ENCODE data around the gene MARCHF11. TPM values are rescaled to one million over a fixed set of nuclear protein-coding genes. Genes with fewer than 3 reads are reported as not detected.

MARCHF11 gene
- total RNA-seq (ENCODE audit: unreplicated experiment), result 1.5 TPM
- long read RNA-seq, result 0 reads

GRCh38 chr5:16179511-16179935 lies at the start of gene MARCHF11:
MARCHF11 (minus strand) TSS chr5:16179791; CDS start chr5:16179575, 216 bp downstream.
- Mint-ChIP-seq H3K9me3 (ENCODE audit: unreplicated experiment) (peaks cover 4% of the 10 kb centered on the region), H3K27ac (ENCODE audit: unreplicated experiment) (no peak within 1 kb of the TSS), H3K4me3 (ENCODE audit: unreplicated experiment) (peak within 1 kb of the TSS; percentile 82), H3K27me3 (ENCODE audit: unreplicated experiment) (peaks cover 15% of the 10 kb centered on the region), H3K36me3 (ENCODE audit: unreplicated experiment) (no peaks in the 10 kb centered on the region), H3K4me1 (ENCODE audit: low read depth, unreplicated experiment) (no peaks in the 10 kb centered on the region)
- no peak for TF ChIP-seq CTCF (IDR thresholded peaks at IDR 0.05; ENCODE audit: partially characterized antibody, unreplicated experiment)
- peak; percentile 75 for DNase-seq

- Mint-ChIP-seq H3K27ac (ENCODE audit: unreplicated experiment) (no peak overlapping the region), H3K27me3 (ENCODE audit: unreplicated experiment) (no peaks in the 10 kb centered on the region), H3K36me3 (ENCODE audit: unreplicated experiment) (no peaks in the 10 kb centered on the region)
These were observed 46.3 kb upstream of the MARCHF11 start for GRCh38 chr5:16225927-16226326.

GRCh38 chr5:16192311-16192710 lies 12.7 kb upstream of the MARCHF11 start:
- Mint-ChIP-seq H3K4me1 (ENCODE audit: low read depth, unreplicated experiment) (no peaks in the 10 kb centered on the region), H3K27ac (ENCODE audit: unreplicated experiment) (no peak overlapping the region), H3K9me3 (ENCODE audit: unreplicated experiment) (peaks cover 3% of the 10 kb centered on the region), H3K27me3 (ENCODE audit: unreplicated experiment) (no peaks in the 10 kb centered on the region), H3K36me3 (ENCODE audit: unreplicated experiment) (peaks cover 6% of the 10 kb centered on the region), H3K4me3 (ENCODE audit: unreplicated experiment) (no peak overlapping the region)
- no peak for TF ChIP-seq CTCF (IDR thresholded peaks at IDR 0.05; ENCODE audit: partially characterized antibody, unreplicated experiment)
- DNase-seq, result no peak

More at GRCh38 chr5:16225927-16226326, 46.3 kb upstream of the MARCHF11 start:
- Mint-ChIP-seq H3K4me3 (ENCODE audit: unreplicated experiment) (no peak overlapping the region), H3K4me1 (ENCODE audit: low read depth, unreplicated experiment) (no peaks in the 10 kb centered on the region), H3K9me3 (ENCODE audit: unreplicated experiment) (no peaks in the 10 kb centered on the region)
- no peak for TF ChIP-seq CTCF (IDR thresholded peaks at IDR 0.05; ENCODE audit: partially characterized antibody, unreplicated experiment)
- no peak for DNase-seq

GRCh38 chr5:16180789-16181082 lies 1.1 kb upstream of the MARCHF11 start:
- DNase-seq, result no peak
- Mint-ChIP-seq H3K4me1 (ENCODE audit: low read depth, unreplicated experiment) (no peaks in the 10 kb centered on the region), H3K9me3 (ENCODE audit: unreplicated experiment) (peaks cover 4% of the 10 kb centered on the region), H3K36me3 (ENCODE audit: unreplicated experiment) (no peaks in the 10 kb centered on the region), H3K27ac (ENCODE audit: unreplicated experiment) (no peak overlapping the region), H3K4me3 (ENCODE audit: unreplicated experiment) (peak overlapping the region; percentile 67), H3K27me3 (ENCODE audit: unreplicated experiment) (peaks cover 15% of the 10 kb centered on the region)
- TF ChIP-seq CTCF (IDR thresholded peaks at IDR 0.05; ENCODE audit: partially characterized antibody, unreplicated experiment), result no peak

GRCh38 chr5:16179936-16180788 lies 571 bp upstream of the MARCHF11 start:
- Mint-ChIP-seq H3K36me3 (ENCODE audit: unreplicated experiment) (no peaks in the 10 kb centered on the region), H3K27ac (ENCODE audit: unreplicated experiment) (no peak overlapping the region), H3K9me3 (ENCODE audit: unreplicated experiment) (peaks cover 4% of the 10 kb centered on the region), H3K27me3 (ENCODE audit: unreplicated experiment) (peaks cover 15% of the 10 kb centered on the region), H3K4me1 (ENCODE audit: low read depth, unreplicated experiment) (no peaks in the 10 kb centered on the region), H3K4me3 (ENCODE audit: unreplicated experiment) (peak overlapping the region; percentile 67)
- DNase-seq, result peak; percentile 39
- TF ChIP-seq CTCF (IDR thresholded peaks at IDR 0.05; ENCODE audit: partially characterized antibody, unreplicated experiment), result no peak

Data from glutamatergic neuron (in vitro differentiated cells).